Muscle of back (tissue), 11 donors: ENCODE results near the gene SOCS6. TPM values are rescaled to one million over a fixed set of nuclear protein-coding genes. Genes with fewer than 3 reads are reported as not detected.
"Not testable (repeated sequence)": the region's sequence is repeated elsewhere in the genome, so short reads cannot be mapped to it uniquely, and the experiment has no call there.

ENCODE experiments used
- DNase-seq, 3 donors: peaks; one replicate each; pipeline versions ENCODE4 v3.0.0 to v3.0.0-alpha.2; 2013
- polyA plus RNA-seq, 10 donors: library from polyadenylated mRNA; unstranded; fragments of 120-200 nt; gene quantifications; one replicate each; pipeline ENCODE4 v1.2.1, GENCODE V29; 2013; ENCODE audit not compliant: insufficient read length in 10 of 10

The SOCS6 gene
- polyA plus RNA-seq, 10 donors, result 13.1 to 17.5 (median 16.5) TPM

DNA sequence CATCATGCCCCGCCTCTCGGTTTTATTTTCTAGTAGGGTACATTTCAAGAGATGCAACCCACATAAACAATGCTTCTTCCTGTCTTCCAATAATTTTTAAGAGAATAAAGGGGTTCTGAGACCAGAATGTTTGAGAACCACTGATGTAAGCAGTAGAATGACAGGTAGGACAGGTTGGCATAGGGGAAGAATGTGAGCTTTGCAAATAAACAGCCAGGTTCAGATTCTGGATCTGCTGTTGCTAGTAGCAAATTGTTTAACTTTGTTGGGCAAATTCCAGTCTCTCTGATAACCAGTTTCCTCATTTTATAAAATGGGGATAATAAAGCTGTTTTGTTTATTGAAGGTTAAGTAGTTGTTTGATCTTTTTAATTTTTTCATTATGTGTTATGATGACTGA is 32.8 kb downstream of the SOCS6 start:
- DNase-seq, result no peak

GRCh38 chr18:70322385-70322784 is 33.5 kb downstream of the SOCS6 start:
- DNase-seq, result no peak

GRCh38 chr18:70322928-70323327 is 34.1 kb downstream of the SOCS6 start:
- DNase-seq, result no peak

DNA sequence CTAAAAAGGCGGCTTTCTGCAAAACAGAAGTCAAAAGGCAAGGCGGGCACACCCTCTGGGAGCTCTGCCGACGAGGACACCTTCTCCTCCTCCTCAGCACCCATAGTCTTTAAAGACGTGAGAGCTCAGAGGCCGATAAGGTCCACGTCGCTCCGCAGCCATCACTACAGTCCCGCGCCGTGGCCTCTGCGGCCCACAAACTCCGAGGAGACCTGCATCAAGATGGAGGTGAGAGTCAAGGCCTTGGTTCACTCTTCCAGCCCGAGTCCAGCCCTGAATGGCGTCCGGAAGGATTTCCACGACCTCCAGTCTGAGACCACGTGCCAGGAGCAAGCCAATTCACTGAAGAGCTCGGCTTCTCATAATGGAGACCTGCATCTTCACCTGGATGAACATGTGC is 36.1 kb downstream of the SOCS6 start:
- DNase-seq, result no peak

GRCh38 chr18:70326255-70326654 is 37.4 kb downstream of the SOCS6 start:
- no peak for DNase-seq

DNA sequence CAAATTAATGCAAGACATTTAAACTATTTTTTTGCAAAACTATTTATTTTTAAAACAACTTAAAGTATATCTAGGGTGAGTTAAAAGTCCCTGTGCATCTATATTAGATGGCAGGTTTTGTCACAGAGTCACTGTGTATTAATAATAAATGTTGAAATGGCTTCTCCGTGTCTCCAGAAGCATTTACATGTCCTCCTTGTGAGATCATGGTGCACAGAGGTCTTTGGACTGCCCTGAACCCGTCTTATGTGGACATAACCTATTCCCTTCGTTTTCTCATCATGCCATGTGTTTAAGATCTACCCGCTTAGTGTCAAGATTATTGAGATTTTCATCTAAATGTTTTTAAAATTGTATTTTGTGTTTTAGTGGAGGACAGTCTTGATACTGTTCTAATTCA is 39.3 kb downstream of the SOCS6 start:
- no peak for DNase-seq

- no peak for DNase-seq
These were observed 40.2 kb downstream of the SOCS6 start for GRCh38 chr18:70329071-70329470.

DNA sequence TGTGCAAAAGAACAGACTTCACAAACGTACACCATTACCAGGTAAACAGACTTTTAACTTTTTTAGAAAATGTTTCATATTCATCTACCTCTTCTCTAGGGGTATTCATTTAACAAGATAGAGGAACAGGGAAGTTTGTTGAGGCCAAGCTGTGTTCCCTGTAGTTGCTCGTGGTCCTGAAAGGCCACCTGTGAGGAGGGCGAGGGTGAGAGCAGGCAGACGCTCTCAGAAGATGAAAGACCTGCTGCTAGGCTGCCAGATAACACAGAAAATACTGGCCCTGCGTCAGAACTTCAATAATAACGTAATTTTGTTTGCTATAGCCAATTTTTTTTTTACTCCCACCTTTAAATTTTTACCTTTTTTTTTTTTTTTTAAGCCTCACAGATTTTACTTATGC is 42.0 kb downstream of the SOCS6 start:
- no peak for DNase-seq

DNA sequence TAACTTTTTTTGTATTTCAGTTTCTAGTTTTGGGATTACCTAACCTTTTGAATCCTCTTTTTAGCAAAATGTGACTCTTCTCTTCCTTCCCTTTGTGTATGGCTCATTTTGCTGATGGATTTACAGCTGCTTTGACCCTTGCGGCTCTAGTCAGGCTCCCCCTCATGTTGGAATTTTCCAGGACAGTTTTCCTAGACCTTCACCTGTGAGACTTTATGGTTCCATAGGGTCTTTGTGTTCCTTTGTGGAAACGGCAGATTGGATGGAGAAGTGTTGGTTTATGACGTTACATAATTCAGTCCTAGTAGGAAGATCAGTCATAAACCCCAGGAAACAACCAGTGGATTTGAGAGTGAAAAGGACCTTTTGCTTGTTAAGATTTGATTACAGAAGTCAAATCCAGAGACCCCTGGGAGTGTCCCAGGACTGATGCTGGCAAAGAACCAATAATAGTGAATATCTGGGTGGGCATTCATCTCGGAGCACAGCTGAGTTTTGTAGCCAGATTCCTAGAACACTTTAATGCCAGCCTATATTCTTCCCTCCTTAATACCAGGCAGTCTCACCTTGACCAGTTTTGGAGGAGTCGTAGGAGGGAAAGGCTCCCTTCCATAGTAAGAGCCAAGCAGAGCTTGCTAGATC is 42.7 kb downstream of the SOCS6 start:
- no peak for DNase-seq

- DNase-seq, result no peak
These were observed 43.8 kb downstream of the SOCS6 start for GRCh38 chr18:70332694-70333093.

- DNase-seq, result no peak
These were observed 44.5 kb downstream of the SOCS6 start for GRCh38 chr18:70333316-70333715.

DNA sequence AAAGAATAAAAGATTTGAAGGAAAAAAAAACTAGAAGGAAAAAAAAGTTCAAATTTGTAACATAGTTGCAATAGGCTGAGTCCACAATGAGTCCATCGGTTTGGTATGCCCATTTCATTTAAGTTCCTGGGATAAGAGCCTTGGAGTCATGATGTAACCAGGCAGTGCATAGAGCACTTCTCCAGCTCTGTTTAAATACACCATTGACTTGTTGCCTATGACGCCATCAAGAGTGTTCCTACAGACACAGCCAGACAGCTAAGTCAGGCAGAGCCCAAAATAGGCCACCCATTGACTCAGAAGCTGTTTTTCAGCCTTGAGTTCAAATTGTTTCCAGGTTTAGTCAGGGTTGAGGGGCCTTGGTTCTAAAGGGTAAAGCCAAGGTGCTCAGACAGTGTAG is 44.9 kb downstream of the SOCS6 start:
- DNase-seq, result peak in 1 of 3 donors; percentile 91

GRCh38 chr18:70334264-70334663 is 45.4 kb downstream of the SOCS6 start:
- DNase-seq, result no peak

DNA sequence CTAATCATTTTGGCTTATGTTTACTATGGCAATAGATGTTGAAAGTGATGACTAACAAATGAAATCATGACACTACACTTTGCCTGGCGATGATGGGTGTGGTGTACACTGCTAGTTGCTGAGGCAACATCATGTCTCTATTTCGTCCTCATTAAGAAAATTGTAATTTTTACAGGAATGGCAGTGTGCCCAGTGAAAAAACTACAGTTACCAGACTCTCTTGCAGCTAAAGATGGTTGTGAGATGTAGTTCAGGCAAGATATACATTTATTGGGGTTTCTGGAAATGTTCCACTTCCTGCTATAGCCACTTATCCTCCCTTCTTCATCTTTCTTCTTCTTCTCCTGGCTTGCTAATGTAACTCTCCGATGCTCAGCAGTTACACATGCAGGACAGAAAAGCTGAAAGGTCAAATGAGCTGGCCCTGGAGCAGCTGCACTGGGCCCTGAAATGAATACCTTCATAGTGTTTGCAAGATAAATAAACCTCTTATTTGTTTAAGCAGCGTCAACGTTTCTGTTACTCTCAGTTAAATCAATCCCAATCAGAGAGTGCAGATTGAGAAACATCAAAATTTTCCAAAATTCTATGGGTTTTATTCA is 46.0 kb downstream of the SOCS6 start:
- no peak for DNase-seq

- no peak for DNase-seq
These were observed 47.3 kb downstream of the SOCS6 start for GRCh38 chr18:70335892-70336726.

DNA sequence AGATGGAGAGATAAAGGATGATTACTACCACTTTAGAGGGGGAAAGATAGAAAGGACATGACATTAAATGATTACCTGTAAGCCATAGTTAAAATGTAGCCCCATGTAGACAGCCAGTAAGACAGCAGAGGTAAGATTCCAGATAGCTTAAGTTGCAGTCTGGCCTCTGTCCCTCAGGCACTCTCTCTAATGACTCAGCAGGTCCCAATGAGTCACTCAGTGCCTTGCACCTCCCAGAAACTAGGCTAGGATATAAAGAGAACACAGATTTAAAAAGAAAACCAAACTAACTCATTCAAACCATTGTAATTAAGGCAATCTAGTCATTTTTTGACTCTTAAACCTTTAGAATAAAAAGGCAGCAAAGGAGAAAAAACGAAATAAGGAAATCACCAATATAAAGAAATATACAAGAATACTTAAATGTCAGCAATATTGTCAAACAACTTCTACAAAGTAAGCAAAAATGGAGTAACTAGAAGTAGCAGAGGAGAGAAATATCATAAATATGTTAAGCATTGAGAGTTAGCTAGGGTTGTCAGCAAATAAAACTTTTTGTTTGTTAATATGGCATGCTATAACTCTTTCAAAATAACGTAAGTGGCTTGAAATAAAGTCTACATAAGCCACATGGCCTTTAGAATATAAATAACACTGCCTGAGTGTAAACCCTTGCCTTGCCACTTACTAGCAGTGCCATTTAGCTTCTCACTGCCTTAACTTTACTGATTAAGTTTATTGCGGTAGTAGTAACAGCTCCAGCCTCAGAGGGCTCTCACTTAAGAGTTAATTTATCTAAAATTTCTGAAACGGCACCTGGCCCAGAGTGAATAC is 48.5 kb downstream of the SOCS6 start:
- peak in 1 of 3 donors; percentile 69 for DNase-seq

GRCh38 chr18:70338890-70339289 is 50.0 kb downstream of the SOCS6 start:
- no peak for DNase-seq

DNA sequence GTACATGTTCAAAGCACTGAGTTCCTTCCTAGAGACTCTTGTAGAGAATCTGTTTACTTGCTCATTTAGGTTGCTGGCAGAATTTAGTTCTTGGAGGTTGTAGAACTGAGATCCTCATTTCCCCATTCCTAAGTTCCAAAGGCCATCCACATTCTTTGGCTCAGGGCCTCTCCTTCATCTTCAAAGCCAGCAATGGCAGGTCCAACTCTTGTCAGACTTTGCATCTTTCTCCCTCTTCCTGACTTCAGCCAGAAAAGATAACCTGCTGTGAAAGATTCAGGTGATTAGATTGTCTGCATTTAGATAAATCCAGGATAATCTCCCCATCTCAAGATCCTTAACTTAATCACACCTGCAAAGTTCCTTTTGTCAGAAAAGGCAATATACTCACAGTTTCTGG is 51.1 kb downstream of the SOCS6 start:
- no peak for DNase-seq

GRCh38 chr18:70348481-70348880 is 59.6 kb downstream of the SOCS6 start:
- not testable (repeated sequence) for DNase-seq

GRCh38 chr18:70349316-70349715 is 60.5 kb downstream of the SOCS6 start:
- no peak for DNase-seq

GRCh38 chr18:70354080-70354479 is 65.2 kb downstream of the SOCS6 start:
- DNase-seq, result no peak

- no peak for DNase-seq
These were observed 65.9 kb downstream of the SOCS6 start for GRCh38 chr18:70354771-70355170.
